Neutrophil (primary cell): ENCODE results near the gene SMCR8.

Source experiments
- H3K27ac ChIP-seq: fragments of 200-600 bp; sonication (generic); 2 replicates; pipeline ENCODE4 v1.5.1; 2016; ENCODE audit warnings: mild to moderate bottlenecking, moderate library complexity
- H3K27me3 ChIP-seq: fragments of 200-600 bp; sonication (generic); 2 replicates; pipeline ENCODE4 v1.6.0; 2016; ENCODE audit warnings: mild to moderate bottlenecking
- H3K36me3 ChIP-seq: fragments of 200-600 bp; sonication (generic); 2 replicates; pipeline ENCODE4 v1.5.1; 2017
- H3K4me1 ChIP-seq, 2 experiments: fragments of 200-600 bp in 1 of 2; sonication (generic) in 1 of 2; 1 replicate in 1 of 2; 2 replicates in 1 of 2; pipeline versions ENCODE4 v1.5.1 to v1.6.1; 2013 to 2016; ENCODE audit warnings: low read depth in 1 of 2, low read length in 1 of 2, mild to moderate bottlenecking in 1 of 2, moderate library complexity in 1 of 2; ENCODE audit not compliant: control insufficient read depth in 1 of 2, insufficient read depth in 1 of 2
- H3K4me3 ChIP-seq, 2 experiments: fragments of 200-600 bp in 1 of 2; sonication (generic) in 1 of 2; 1 replicate in 1 of 2; 2 replicates in 1 of 2; pipeline ENCODE4 v1.5.1; 2013 to 2016; ENCODE audit warnings: low read depth in 1 of 2, low read length in 1 of 2, mild to moderate bottlenecking in 1 of 2, moderate library complexity in 1 of 2
- H3K9me3 ChIP-seq: fragments of 200-600 bp; sonication (generic); 2 replicates; pipeline ENCODE4 v1.5.1; 2016
- CTCF ChIP-seq: fragments of 200-600 bp; sonication (generic); IDR thresholded peaks from 2 replicates; pipeline ENCODE4 v1.5.1; 2016; ENCODE audit warnings: antibody characterized with exemption

Gene SMCR8

DNA sequence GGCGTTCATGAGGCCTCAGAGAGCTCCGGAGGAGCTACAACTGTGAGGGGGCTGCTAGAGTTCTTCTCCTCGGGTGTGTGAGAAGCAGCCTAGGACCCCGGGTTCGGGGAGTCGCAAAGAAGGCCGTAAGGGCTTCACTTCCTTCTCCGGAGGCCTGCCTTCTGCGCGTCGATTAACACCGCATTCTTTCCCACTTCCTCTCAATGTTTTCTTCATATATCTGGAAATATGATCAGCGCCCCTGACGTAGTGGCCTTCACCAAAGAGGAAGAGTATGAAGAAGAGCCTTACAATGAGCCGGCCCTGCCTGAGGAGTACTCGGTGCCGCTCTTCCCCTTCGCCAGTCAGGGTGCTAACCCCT, 449 bp downstream of the SMCR8 start:
- Histone ChIP-seq H3K4me3 (peak overlapping the region; percentile 97 to 98), H3K27me3 (no peaks in the 10 kb centered on the region), H3K27ac (peak overlapping the region; percentile 97), H3K4me1 (peaks cover 65 to 70% of the 10 kb centered on the region in 2 experiments), H3K36me3 (peaks cover 43% of the 10 kb centered on the region), H3K9me3 (no peaks in the 10 kb centered on the region)
- no peak for TF ChIP-seq CTCF

DNA sequence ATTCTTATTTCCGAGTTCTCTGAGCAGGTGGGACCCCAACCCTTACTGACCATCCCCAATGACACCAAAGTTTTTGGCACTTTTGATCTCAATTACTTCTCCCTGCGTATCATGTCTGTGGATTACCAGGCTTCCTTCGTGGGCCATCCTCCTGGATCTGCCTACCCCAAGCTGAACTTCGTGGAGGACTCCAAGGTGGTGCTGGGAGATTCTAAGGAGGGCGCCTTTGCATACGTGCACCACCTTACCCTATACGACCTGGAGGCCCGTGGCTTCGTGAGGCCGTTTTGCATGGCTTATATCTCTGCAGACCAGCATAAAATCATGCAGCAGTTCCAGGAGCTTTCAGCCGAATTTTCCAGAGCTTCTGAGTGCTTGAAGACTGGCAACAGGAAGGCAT, 868 bp downstream of the SMCR8 start:
- Histone ChIP-seq H3K36me3 (peaks cover 43% of the 10 kb centered on the region), H3K27me3 (no peaks in the 10 kb centered on the region), H3K27ac (peak overlapping the region; percentile 97), H3K9me3 (no peaks in the 10 kb centered on the region), H3K4me1 (peaks cover 69 to 74% of the 10 kb centered on the region in 2 experiments), H3K4me3 (peak overlapping the region; percentile 97 to 98)
- TF ChIP-seq CTCF, result no peak

DNA sequence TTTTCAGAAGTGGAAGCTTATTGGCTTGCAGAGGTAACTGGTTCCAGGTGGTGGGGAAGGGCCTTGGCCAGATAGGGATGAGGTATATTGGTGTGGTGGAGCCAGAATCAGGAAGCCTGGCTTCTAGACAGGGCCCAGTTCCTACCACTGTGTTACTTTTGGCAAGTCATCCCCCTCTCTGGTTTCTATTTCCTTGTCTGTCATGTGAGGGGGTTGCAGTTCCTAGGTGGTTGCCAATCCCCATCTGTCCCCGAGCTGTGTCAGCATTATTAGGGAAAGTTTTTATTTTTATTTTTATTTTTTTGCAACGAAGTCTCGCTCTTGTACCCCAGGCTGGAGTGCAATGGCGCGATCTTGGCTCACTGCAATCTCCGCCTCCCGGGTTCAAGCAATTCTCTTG, 3.0 kb downstream of the SMCR8 start:
- no peak overlapping the region for H3K4me3 ChIP-seq
- peak overlapping the region; percentile 97 for H3K27ac ChIP-seq
- H3K27me3 ChIP-seq, result no peaks in the 10 kb centered on the region
- no peak for TF ChIP-seq CTCF
- peaks cover 56% of the 10 kb centered on the region for H3K36me3 ChIP-seq
- peaks cover 62 to 64% of the 10 kb centered on the region in 2 experiments for H3K4me1 ChIP-seq
- no peaks in the 10 kb centered on the region for H3K9me3 ChIP-seq

DNA sequence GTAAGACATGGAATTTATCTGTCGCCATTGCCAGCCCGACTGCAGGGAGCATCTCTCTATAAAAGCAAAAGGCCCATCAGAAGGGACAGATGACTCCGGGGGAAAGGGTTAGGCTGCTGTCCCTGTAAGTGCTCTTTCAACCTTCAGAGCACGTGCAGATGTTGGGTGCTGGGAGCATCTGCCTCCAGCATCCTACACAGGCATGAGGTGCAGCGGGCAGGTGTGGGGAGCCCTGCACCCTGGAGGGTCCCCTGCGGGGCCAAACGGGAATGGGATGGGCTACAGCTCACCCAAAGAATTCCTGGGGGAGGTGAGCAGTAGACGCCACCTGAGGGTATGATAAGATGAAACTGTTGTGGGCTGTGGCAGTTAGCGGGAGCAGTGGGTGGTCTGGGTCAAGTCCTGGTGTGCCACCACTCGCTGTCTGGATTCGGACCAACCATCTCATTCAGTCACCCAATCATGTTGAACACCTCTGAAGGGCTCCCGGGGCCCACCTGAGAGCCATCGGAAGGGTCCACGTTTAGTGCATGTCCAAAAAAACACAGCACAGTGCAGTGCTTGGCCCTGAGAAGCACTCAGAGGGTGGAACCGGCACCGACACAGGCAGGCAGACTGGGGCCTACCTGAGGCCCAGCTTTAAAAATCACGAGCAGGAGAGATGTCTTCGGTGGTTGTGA, 3.8 kb downstream of the SMCR8 start:
- Histone ChIP-seq H3K27ac (no peak overlapping the region), H3K4me1 (peaks cover 54 to 56% of the 10 kb centered on the region in 2 experiments), H3K27me3 (no peaks in the 10 kb centered on the region), H3K36me3 (peaks cover 64% of the 10 kb centered on the region), H3K4me3 (no peak overlapping the region), H3K9me3 (no peaks in the 10 kb centered on the region)
- TF ChIP-seq CTCF, result no peak

DNA sequence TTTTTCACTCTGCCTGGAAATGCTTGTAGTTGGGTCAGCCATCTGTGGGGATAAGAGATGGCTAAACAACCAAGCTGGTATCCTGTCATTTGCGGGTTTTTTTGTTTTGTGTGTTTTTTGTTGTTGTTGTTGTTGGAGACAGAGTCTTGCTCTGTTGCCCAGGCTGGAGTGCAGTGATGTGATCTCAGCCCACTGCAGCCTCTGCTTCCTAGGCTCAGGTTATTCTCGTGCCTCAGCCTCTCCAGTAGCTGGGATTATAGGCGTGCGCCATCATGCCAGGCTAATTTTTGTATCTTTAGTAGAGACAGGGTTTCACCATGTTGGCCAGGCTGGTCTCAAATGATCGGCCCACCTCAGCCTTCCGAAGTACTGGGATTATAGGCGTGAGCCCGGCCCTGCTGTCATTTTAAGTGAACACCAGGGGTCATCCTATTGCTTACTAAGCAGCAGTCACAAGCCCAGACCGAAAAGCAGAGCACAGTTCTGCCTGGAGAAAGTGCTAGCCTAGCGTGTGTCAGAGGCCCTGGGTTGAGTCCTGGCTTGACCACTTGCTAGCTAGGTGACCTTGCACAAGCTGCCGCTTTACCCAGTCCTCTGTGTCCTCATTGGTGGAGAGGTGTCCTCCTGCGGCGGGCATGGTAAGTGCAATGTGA, 4.6 kb downstream of the SMCR8 start:
- Histone ChIP-seq H3K9me3 (no peaks in the 10 kb centered on the region), H3K4me1 (peaks cover 47 to 51% of the 10 kb centered on the region in 2 experiments), H3K27ac (no peak overlapping the region), H3K36me3 (peaks cover 72% of the 10 kb centered on the region), H3K27me3 (no peaks in the 10 kb centered on the region), H3K4me3 (no peak overlapping the region)
- TF ChIP-seq CTCF, result no peak
